GM21515 (cell line): ENCODE data around the gene BIRC5.

ENCODE experiments used
- ATAC-seq: cut with Tn5 transposase; IDR thresholded peaks from one replicate; pipeline ENCODE4 v1.9.1; 2021; ENCODE audit not compliant: unreplicated experiment

The BIRC5 gene

DNA sequence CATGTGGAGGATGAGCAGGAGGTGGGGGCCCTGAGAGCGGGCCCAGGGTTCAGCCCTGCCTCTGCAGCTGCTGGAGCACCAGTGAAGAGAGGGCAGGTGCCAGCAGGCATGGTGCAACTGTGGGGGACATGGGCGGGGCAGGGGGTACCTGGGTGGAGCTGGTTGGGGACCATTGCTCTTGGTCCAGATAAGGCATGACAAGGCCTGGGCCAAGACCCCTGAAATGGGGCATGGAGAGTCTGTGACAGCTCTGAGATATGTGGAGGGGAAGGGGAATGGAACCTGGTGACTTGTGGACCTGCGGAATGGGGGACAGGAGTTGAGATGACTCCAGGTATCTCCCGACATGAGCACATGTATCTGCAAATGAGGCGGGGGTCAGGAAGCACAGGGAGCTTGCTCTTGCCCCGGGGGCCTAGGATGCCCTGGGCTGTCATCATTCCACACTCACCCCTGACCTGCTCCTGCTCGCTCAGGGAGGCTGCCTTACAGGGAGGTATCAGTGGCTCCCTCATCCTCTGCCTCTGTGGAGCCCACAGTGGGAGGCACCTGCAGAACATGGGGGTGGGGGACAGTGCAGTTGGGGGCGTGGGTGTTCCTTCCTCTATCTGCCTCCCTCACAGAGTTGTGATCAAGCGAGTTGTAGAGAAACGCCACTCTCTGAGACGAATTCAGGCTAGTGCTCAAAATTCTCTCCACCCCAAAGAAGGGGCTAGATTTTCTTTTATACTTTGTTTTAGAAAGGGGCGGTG lies 57.5 kb downstream of the BIRC5 start:
- no peak for ATAC-seq

DNA sequence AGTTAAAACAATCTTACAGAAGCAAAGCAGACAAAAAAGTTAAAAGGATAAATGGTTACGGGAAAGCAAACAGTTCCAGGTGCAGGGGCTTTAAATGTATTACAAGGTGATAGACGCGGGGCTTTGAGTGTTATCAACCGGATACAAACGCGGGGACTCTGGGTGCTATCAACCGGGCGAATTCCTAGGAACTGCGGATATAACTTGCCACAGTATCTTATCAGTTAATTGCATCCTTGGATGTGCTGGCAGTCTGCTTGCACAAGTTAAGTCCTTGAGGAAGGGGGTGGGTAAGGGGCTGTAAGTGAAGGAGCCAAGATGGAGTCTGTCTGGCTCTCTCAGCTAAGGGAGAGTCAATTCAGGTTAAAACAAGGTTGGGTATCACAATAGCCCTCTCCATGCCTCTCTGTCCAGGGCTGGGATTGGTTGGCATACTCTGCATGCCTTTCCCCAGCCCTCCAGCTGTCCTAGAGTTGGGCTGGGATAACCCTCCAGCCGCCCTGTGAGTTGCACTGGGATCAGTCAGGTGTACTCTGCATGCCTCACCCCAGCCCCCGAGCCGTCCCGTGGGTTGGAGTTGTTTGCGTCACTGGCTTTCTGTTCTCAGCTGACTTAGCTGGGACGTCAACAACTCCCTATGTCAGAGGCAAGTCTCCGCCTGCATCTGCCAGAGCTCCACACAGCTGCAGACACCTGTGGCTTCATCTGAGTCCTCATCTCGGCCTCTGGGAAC lies 58.3 kb downstream of the BIRC5 start:
- ATAC-seq: no peak

DNA sequence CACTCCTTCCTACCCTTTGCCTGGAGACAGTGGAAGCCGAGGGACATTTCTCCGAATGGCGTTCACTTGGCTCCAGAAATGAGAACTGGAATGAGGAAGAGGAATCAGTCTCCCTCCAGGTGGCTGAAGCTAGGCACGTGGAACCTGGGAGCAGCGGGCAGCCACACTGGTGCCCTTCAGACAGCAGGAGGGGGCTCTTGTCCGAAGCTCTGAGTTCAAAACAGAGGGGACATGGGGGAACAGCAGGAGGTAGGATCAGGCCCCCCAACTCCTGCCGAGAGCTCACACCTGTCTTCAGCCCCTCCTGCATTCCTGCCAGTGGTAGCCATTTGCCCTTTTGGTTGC lies 58.8 kb downstream of the BIRC5 start:
- no peak for ATAC-seq

DNA sequence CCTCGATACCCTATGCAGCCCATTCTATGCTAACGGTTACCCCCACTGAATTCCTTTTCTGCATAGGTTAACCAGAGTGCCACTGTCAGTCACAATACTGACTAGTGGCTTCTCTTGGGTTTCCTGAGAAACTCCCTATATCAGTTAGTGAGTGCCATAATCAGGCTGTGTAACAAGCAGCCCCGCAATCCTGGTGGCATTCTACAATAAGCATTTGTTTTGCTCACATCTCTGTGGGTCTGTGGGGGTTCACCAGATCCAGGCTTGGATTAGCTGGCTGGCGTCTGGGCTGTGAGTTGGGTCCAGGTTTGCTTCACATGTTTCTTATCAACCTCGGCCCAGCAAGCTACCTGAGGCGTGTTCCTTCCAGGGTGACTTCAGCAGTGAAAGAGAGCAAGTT lies 59.8 kb downstream of the BIRC5 start:
- ATAC-seq: no peak
